Skeletal muscle tissue (tissue), 4 donors: ENCODE results near the gene BORCS5. TPM values are rescaled to one million over a fixed set of nuclear protein-coding genes. Genes with fewer than 3 reads are reported as not detected.

Experiments used
- H3K27ac ChIP-seq: one replicate; pipeline ENCODE4 v1.7.0; 2013; ENCODE audit warnings: mild to moderate bottlenecking, low read depth, low read length, inconsistent platforms
- H3K27me3 ChIP-seq, 3 donors: one replicate each; pipeline ENCODE4 v1.7.0; 2013; ENCODE audit warnings: low read length in 3 of 3; ENCODE audit not compliant: control insufficient read depth in 3 of 3, insufficient read depth in 3 of 3
- H3K36me3 ChIP-seq, 3 donors: one replicate each; pipeline ENCODE4 v1.7.0; 2013; ENCODE audit warnings: low read length in 3 of 3; ENCODE audit not compliant: control insufficient read depth in 3 of 3, insufficient read depth in 3 of 3
- H3K4me1 ChIP-seq, 3 donors: one replicate each; pipeline ENCODE4 v1.7.0; 2013; ENCODE audit warnings: low read length in 3 of 3, mild to moderate bottlenecking in 3 of 3; ENCODE audit not compliant: control insufficient read depth in 3 of 3, insufficient read depth in 3 of 3
- H3K4me3 ChIP-seq, 3 donors: one replicate each; pipeline ENCODE4 v1.7.0; 2013; ENCODE audit warnings: low read length in 3 of 3
- H3K9ac ChIP-seq, 3 donors: one replicate each; pipeline ENCODE4 v1.7.0; 2013; ENCODE audit warnings: low read length in 3 of 3, mild to moderate bottlenecking in 3 of 3, moderate library complexity in 2 of 3, low read depth in 1 of 3
- H3K9me3 ChIP-seq, 3 donors: one replicate each; pipeline ENCODE4 v1.7.0; 2013; ENCODE audit warnings: low read length in 3 of 3; ENCODE audit not compliant: control insufficient read depth in 3 of 3
- total RNA-seq: library from RNA; depleted of rRNA; stranded (reverse); fragments of >200 nt; gene quantifications from one replicate; pipeline ENCODE4 v1.2.3, GENCODE V29; 2014
- donor health status: Osteomylitis.

Gene BORCS5
- total RNA-seq, 1 donor from 2014 or later = 19.3 TPM

GRCh38 chr12:12453635-12454034 is 96.8 kb downstream of the BORCS5 start:
- no peak overlapping the region for H3K27ac ChIP-seq
- no peak overlapping the region for H3K9ac ChIP-seq
- H3K4me3 ChIP-seq = no peak overlapping the region
- no peaks in the 10 kb centered on the region for H3K4me1 ChIP-seq
- H3K36me3 ChIP-seq = no peaks in the 10 kb centered on the region
- no peaks in the 10 kb centered on the region for H3K27me3 ChIP-seq
- no peaks in the 10 kb centered on the region for H3K9me3 ChIP-seq

GRCh38 chr12:12454315-12454714 is 97.4 kb downstream of the BORCS5 start:
- Histone ChIP-seq H3K27me3 (no peaks in the 10 kb centered on the region), H3K4me3 (no peak overlapping the region), H3K9me3 (no peaks in the 10 kb centered on the region), H3K4me1 (no peaks in the 10 kb centered on the region), H3K9ac (no peak overlapping the region), H3K36me3 (no peaks in the 10 kb centered on the region), H3K27ac (no peak overlapping the region)

GRCh38 chr12:12456637-12457036 is 99.8 kb downstream of the BORCS5 start:
- Histone ChIP-seq H3K27ac (no peak overlapping the region), H3K36me3 (no peaks in the 10 kb centered on the region), H3K9ac (no peak overlapping the region), H3K4me3 (no peak overlapping the region), H3K4me1 (no peaks in the 10 kb centered on the region), H3K9me3 (no peaks in the 10 kb centered on the region), H3K27me3 (no peaks in the 10 kb centered on the region)

- Histone ChIP-seq H3K27me3 (no peaks in the 10 kb centered on the region), H3K27ac (no peak overlapping the region), H3K4me3 (no peak overlapping the region), H3K9me3 (no peaks in the 10 kb centered on the region), H3K9ac (no peak overlapping the region), H3K36me3 (peaks cover 0 to 8% (median 3%) of the 10 kb centered on the region in 3 donors), H3K4me1 (no peaks in the 10 kb centered on the region)
Measured at GRCh38 chr12:12460935-12461922, 104.4 kb downstream of the BORCS5 start.

GRCh38 chr12:12461923-12462315 is 105.0 kb downstream of the BORCS5 start:
- Histone ChIP-seq H3K4me1 (no peaks in the 10 kb centered on the region), H3K27ac (no peak overlapping the region), H3K27me3 (no peaks in the 10 kb centered on the region), H3K36me3 (peaks cover 0 to 9% (median 3%) of the 10 kb centered on the region in 3 donors), H3K9ac (no peak overlapping the region), H3K9me3 (no peaks in the 10 kb centered on the region), H3K4me3 (no peak overlapping the region)

GRCh38 chr12:12465522-12465921 is 108.6 kb downstream of the BORCS5 start:
- Histone ChIP-seq H3K36me3 (peaks cover 0 to 9% (median 3%) of the 10 kb centered on the region in 3 donors), H3K4me3 (no peak overlapping the region), H3K27me3 (no peaks in the 10 kb centered on the region), H3K4me1 (peaks cover 4 to 14% (median 7%) of the 10 kb centered on the region in 3 donors), H3K27ac (no peak overlapping the region), H3K9me3 (no peaks in the 10 kb centered on the region), H3K9ac (no peak overlapping the region)

GRCh38 chr12:12466157-12466556 is 109.3 kb downstream of the BORCS5 start:
- Histone ChIP-seq H3K27ac (no peak overlapping the region), H3K9me3 (no peaks in the 10 kb centered on the region), H3K4me3 (no peak overlapping the region), H3K36me3 (peaks cover 0 to 9% (median 3%) of the 10 kb centered on the region in 3 donors), H3K9ac (no peak overlapping the region), H3K27me3 (no peaks in the 10 kb centered on the region), H3K4me1 (peaks cover 4 to 14% (median 7%) of the 10 kb centered on the region in 3 donors)

- Histone ChIP-seq H3K9me3 (no peaks in the 10 kb centered on the region), H3K4me3 (no peak overlapping the region), H3K27ac (peak overlapping the region; percentile 53), H3K4me1 (peaks cover 4 to 14% (median 7%) of the 10 kb centered on the region in 3 donors), H3K27me3 (no peaks in the 10 kb centered on the region), H3K36me3 (peaks cover 0 to 9% (median 3%) of the 10 kb centered on the region in 3 donors), H3K9ac (no peak overlapping the region)
Measured at GRCh38 chr12:12467264-12467663, 110.4 kb downstream of the BORCS5 start.

- Histone ChIP-seq H3K27me3 (no peaks in the 10 kb centered on the region), H3K9me3 (no peaks in the 10 kb centered on the region), H3K9ac (no peak overlapping the region), H3K4me3 (no peak overlapping the region), H3K36me3 (peaks cover 0 to 9% (median 3%) of the 10 kb centered on the region in 3 donors), H3K27ac (peak overlapping the region; percentile 53), H3K4me1 (peaks cover 4 to 14% (median 7%) of the 10 kb centered on the region in 3 donors)
Measured at GRCh38 chr12:12467688-12468261, 110.9 kb downstream of the BORCS5 start.

GRCh38 chr12:12468575-12468974 is 111.7 kb downstream of the BORCS5 start:
- Histone ChIP-seq H3K9me3 (no peaks in the 10 kb centered on the region), H3K4me3 (no peak overlapping the region), H3K4me1 (peaks cover 4 to 14% (median 7%) of the 10 kb centered on the region in 3 donors), H3K27ac (no peak overlapping the region), H3K27me3 (no peaks in the 10 kb centered on the region), H3K9ac (no peak overlapping the region), H3K36me3 (peaks cover 0 to 9% (median 3%) of the 10 kb centered on the region in 3 donors)
